ENCODE results near the gene PAQR5. TPM values are rescaled to one million over a fixed set of nuclear protein-coding genes. Genes with fewer than 3 reads are reported as not detected.
A peak's percentile ranks its signal among the peaks of the same experiment; 100 is the strongest.
"Not testable (repeated sequence)": the region's sequence is repeated elsewhere in the genome, so short reads cannot be mapped to it uniquely, and the experiment has no call there.

The PAQR5 gene
- total RNA-seq, 1 donor, result 1.3 TPM

DNA sequence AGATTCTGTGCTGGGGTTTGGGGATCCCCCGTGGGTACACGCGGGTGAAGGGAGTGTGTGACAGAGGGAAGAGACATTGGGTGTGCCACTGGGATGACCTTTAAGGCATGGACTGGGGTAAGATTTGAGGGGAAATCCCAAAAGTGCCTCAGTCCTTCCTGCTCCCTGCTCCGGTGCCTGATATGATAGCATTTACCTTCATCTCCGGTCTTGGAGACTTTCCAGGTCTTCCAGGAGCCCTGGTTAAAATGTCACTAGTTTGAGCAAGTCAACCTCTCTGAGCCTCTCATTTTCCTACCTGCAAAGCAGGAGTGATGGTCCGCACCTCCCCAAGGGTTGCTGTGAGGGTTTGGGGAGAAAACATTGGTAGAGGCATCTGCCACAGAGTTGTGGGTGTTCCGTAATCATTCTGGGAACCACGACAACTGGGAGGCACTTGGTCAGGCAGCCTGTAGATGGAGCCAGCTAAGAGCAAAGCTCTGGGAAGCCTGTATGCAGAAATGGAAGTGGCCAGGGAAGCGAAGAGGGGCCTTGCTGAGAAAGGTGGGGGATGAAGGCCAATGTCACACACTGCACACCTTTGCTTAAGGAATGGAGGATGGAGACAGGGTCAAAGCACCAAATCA lies 81.5 kb downstream of the PAQR5 start:
- no peak for DNase-seq (ENCODE audit: low read depth)
- TF ChIP-seq, protein P1, sequence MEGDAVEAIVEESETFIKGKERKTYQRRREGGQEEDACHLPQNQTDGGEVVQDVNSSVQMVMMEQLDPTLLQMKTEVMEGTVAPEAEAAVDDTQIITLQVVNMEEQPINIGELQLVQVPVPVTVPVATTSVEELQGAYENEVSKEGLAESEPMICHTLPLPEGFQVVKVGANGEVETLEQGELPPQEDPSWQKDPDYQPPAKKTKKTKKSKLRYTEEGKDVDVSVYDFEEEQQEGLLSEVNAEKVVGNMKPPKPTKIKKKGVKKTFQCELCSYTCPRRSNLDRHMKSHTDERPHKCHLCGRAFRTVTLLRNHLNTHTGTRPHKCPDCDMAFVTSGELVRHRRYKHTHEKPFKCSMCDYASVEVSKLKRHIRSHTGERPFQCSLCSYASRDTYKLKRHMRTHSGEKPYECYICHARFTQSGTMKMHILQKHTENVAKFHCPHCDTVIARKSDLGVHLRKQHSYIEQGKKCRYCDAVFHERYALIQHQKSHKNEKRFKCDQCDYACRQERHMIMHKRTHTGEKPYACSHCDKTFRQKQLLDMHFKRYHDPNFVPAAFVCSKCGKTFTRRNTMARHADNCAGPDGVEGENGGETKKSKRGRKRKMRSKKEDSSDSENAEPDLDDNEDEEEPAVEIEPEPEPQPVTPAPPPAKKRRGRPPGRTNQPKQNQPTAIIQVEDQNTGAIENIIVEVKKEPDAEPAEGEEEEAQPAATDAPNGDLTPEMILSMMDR (IDR thresholded peaks at IDR 0.05; ENCODE audit: insufficient read depth, low read depth, low read length), result peak; percentile 42
- H3K4me3 ChIP-seq (ENCODE audit: low read depth, low read length), result no peak overlapping the region

DNA sequence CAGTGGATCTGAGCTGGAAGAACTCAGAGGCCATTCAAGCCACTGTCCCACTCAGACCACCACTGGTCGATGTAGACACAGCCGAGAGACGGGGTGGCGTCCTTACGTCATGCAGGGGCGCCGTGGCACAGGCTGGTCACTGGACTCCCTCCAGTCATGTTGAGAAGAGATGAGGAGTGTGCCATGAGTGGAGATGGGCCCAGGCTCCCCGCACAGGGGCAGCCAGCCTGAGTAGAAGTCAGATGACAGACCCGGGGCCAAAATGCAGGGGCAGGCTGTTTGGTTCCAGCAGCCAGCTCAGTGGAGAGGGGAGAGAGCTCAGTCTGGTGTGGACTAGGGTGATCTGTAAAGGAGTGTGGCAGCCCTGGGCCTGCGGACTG lies 82.0 kb downstream of the PAQR5 start:
- TF ChIP-seq, protein P1 (IDR thresholded peaks at IDR 0.05; ENCODE audit: insufficient read depth, low read depth, low read length), result no peak
- DNase-seq (ENCODE audit: low read depth), result no peak
- no peak overlapping the region for H3K4me3 ChIP-seq (ENCODE audit: low read depth, low read length)

DNA sequence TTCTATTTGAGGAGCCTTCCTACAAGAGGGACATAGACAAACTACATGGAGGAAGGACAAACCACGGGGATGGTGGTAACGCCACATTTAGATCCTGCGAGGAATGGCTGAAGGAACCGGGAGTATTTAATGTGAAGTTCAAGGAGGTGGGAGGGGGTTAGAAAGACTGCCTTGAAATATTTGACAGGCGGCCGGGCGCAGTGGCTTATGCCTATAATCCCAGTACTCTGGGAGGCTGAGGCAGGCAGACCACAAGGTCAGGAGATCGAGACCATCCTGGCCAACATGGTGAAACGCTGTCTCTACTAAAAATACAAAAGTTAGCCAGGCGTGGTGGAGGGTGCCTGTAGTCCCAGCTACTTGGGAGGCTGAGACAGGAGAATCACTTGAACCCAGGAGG lies 83.5 kb downstream of the PAQR5 start:
- H3K4me3 ChIP-seq (ENCODE audit: low read depth, low read length); DNase-seq (ENCODE audit: low read depth): not testable (repeated sequence)

DNA sequence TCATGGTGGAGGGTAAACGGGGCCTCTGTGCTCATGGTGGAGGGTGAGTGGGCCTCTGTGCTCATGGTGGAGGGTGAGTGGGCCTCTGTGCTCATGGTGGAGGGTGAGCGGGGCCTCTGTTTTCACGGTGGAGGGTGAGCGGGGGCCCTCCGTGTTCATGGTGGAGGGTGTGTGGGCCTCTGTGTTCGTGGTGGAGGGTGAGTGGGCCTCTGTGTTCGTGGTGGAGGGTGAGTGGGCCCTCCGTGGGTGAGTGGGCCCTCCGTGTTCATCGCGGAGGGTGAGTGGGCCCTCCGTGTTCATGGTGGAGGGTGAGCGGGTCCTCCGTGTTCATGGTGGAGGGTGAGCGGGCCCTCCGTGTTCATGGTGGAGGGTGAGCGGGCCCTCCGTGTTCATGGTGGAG lies 85.4 kb downstream of the PAQR5 start:
- H3K4me3 ChIP-seq (ENCODE audit: low read depth, low read length); DNase-seq (ENCODE audit: low read depth): not testable (repeated sequence)

DNA sequence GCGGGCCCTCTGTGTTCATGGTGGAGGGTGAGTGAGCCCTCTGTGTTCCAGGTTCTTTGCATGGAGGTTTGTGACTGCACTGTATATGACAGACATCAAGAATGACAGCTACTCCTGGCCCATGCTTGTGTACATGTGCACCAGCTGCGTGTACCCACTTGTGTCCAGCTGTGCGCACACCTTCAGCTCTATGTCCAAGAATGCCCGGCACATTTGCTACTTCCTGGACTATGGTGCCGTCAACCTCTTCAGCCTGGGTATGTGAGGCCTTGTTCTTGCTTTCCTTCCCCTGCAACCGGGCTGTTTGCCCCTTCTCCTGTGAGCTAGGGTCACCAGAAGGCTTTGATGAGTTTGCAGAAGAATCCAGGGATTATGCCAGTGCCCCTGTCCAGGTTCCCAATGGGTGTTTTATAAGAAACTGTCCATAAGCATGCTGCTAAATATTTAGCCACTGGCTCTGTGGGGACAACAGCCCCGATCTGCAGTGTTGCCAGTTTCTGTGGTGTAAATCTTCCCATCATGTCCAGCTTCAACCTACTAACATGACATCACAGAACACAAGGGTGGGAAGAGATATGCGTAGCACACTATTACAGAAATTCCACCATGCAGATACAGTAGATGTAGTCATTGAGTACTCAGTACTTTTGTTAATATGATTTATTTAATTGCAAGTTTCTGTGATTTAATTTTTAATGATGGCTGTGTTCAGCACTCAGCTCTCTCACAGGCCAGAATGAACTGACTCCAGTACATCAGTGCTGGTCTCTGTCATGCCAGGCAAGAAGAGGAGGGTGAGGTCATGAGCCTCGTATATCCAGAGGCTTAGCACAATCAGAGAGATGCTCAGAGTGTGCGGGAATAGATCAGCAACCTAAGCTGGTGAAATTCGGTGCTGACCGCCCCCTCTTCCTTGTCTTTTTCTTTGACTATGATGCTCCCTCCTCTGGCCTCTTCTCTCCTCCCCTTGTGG lies 86.2 kb downstream of the PAQR5 start:
- DNase-seq (ENCODE audit: low read depth), result no peak
- TF ChIP-seq, protein P1 (IDR thresholded peaks at IDR 0.05; ENCODE audit: insufficient read depth, low read depth, low read length), result no peak
- no peak overlapping the region for H3K4me3 ChIP-seq (ENCODE audit: low read depth, low read length)

DNA sequence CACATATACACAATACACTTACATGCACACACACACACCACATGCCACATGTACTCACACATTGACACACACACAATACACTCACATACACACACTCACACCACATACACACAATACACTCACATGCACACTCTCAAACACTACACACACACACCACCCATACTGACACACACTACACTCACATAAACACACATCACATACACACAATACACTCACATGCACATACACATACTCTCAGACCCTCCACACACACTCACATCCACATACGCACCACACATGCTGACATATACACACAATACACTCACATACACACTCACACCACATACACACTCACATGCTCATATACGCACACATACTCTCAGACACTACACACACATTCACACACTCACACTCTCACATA lies 87.1 kb downstream of the PAQR5 start:
- no peak overlapping the region for H3K4me3 ChIP-seq (ENCODE audit: low read depth, low read length)
- DNase-seq (ENCODE audit: low read depth), result no peak
- TF ChIP-seq, protein P1 (IDR thresholded peaks at IDR 0.05; ENCODE audit: insufficient read depth, low read depth, low read length), result no peak

DNA sequence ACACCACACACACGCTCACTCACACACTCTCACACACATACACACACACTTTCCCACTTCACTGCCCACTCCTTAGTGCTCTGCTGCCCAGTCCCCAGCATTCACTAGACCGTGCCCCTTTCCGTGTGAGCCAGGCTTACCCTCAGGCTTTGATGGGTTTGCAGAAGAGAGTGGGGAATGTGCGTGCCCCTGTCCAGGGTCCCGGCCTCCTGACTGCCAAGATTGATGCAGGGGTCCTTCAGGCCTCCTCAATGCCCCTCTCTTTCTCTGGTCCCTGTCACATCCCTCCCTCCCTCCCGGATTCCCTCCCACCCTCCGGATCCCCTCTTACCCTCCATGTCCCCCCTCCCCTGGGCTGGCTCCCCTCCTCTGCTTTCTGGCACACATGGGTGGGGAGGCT lies 87.6 kb downstream of the PAQR5 start:
- no peak for DNase-seq (ENCODE audit: low read depth)
- TF ChIP-seq, protein P1 (IDR thresholded peaks at IDR 0.05; ENCODE audit: insufficient read depth, low read depth, low read length), result no peak
- no peak overlapping the region for H3K4me3 ChIP-seq (ENCODE audit: low read depth, low read length)
